Left ventricle myocardium inferior (tissue), 1 donor: Measurements from ENCODE around the gene PRKD2. TPM values are rescaled to one million over a fixed set of nuclear protein-coding genes. Genes with fewer than 3 reads are reported as not detected.
"Not testable (repeated sequence)": the region's sequence is repeated elsewhere in the genome, so short reads cannot be mapped to it uniquely, and the experiment has no call there.

Source experiments
- DNase-seq: peaks from one replicate; pipeline ENCODE4 v3.0.0-alpha.2; 2020
- H3K27ac ChIP-seq: fragments of 200-600 bp; replicated peaks from 2 replicates; pipeline ENCODE4 v1.8.0; 2021
- H3K27me3 ChIP-seq: fragments of 200-600 bp; 2 replicates; pipeline ENCODE4 v1.8.0; 2021; ENCODE audit warnings: low read depth
- H3K36me3 ChIP-seq: fragments of 200-600 bp; 2 replicates; pipeline ENCODE4 v1.8.0; 2021
- H3K4me1 ChIP-seq: fragments of 200-600 bp; 2 replicates; pipeline ENCODE4 v1.8.0; 2021
- H3K4me3 ChIP-seq: fragments of 200-600 bp; 2 replicates; pipeline ENCODE4 v1.8.0; 2021; ENCODE audit warnings: mild to moderate bottlenecking, moderate library complexity
- H3K9me3 ChIP-seq: fragments of 200-600 bp; replicated peaks from 2 replicates; pipeline ENCODE4 v1.8.0; 2021
- intact Hi-C: fragments of 100-400 bp; cut with micrococcal nuclease; formaldehyde crosslinking; loops from one replicate; pipeline ENCODE4 v1.11.0; 2022
- long read RNA-seq: library from polyadenylated mRNA; unstranded; transcript quantifications from one replicate; pipeline ENCODE4 v2.0.0, GENCODE V29; 2021
- total RNA-seq: library from RNA; stranded (reverse); fragmentation: NEBNext Ultra II Directional; extraction: Animal tissue kit (Norgen Biotek cat#: 25700); gene quantifications from one replicate; pipeline ENCODE4 v1.2.1, GENCODE V29; 2021
- TF ChIP-seq, protein P1 (sequence below): fragments of 200-600 bp; IDR thresholded peaks from 2 replicates; pipeline ENCODE4 v1.8.0; 2021; ENCODE audit warnings: antibody characterized with exemption, mild to moderate bottlenecking, borderline replicate concordance
- donor health status: DM: no; HTN: yes; CAD: no; lungs with severe emphysema.

Gene PRKD2
- 7.9 TPM for total RNA-seq
- long read RNA-seq, partial matches to known transcripts, result 4 of 12 reads
- long read RNA-seq, other reads (novel, unspliced or antisense), result 2 of 12 reads

DNA sequence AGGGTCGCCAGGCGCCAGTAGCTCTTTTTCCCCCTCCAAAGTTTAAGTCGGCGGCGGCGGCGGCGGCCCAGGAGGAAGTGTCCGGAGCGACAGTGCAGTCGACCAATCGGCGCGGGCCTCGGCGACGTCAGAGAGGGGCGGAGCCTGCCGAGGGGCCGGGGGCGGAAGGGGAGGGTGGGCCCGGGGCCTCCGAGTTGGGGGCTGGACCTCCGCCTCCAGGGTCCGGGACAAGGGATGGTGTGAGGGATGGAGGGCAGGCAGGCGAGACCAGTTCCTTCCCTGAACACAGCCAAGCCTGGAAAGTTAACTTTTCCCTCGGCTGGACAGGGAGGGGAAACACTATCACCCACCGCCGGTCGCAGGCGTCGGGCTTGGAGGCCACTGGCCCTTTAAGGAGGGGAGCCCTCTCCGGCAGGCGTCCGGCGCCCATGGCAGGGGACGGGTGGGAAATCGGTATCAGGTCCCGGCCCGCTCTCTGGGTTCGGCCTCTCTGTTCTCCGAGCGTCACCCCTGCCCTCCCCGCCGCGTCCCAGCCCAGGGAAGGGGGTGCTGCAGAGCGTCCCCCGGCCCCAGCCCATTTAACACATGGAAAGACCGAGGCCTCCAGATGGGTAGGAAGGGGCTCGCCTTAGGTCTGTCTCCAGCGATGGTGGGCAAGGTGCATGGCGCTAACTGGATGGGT, at the start of gene PRKD2:
Gene PRKD2 (minus strand): TSS at position 81 of the 682 bp plus-strand sequence. CDS start 744 bp downstream, outside the sequence.
- H3K4me3 ChIP-seq, result peak within 1 kb of the TSS; percentile 87
- DNase-seq, result peak; percentile 95
- no peaks in the 10 kb centered on the region for H3K27me3 ChIP-seq
- H3K36me3 ChIP-seq, result peaks cover 28% of the 10 kb centered on the region
- no peaks in the 10 kb centered on the region for H3K9me3 ChIP-seq
- H3K27ac ChIP-seq, result peak within 1 kb of the TSS; percentile 90
- TF ChIP-seq, protein P1, sequence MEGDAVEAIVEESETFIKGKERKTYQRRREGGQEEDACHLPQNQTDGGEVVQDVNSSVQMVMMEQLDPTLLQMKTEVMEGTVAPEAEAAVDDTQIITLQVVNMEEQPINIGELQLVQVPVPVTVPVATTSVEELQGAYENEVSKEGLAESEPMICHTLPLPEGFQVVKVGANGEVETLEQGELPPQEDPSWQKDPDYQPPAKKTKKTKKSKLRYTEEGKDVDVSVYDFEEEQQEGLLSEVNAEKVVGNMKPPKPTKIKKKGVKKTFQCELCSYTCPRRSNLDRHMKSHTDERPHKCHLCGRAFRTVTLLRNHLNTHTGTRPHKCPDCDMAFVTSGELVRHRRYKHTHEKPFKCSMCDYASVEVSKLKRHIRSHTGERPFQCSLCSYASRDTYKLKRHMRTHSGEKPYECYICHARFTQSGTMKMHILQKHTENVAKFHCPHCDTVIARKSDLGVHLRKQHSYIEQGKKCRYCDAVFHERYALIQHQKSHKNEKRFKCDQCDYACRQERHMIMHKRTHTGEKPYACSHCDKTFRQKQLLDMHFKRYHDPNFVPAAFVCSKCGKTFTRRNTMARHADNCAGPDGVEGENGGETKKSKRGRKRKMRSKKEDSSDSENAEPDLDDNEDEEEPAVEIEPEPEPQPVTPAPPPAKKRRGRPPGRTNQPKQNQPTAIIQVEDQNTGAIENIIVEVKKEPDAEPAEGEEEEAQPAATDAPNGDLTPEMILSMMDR, result no peak
- H3K4me1 ChIP-seq, result peaks cover 64% of the 10 kb centered on the region
- intact Hi-C loops, result no loop called here

DNA sequence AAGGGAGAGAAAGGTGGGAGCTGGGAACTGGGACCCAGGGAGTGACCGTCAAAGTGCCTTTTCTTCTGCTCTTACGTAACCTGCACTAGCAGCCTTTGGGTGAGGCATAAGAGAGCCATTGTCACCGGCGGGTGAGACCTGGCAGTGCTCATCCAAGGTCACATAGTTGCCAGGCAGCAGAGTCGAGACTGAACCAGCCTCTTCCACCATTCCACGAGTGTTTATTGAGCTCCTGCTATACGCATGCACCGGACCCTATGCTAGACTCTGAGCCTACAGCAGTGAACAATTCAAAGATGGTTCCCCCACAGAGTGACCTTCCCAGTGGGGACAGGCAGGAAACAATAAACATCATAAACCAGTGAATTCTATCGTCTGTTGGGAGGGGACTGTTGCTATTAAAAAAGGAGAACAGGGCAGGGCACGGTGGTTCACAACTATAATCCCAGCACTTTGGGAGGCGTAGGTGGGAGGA, 47.9 kb upstream of the PRKD2 start:
- TF ChIP-seq, protein P1, result no peak
- Histone ChIP-seq H3K9me3 (no peaks in the 10 kb centered on the region), H3K4me3 (no peak overlapping the region), H3K27ac (no peak overlapping the region), H3K36me3 (no peaks in the 10 kb centered on the region), H3K4me1 (peaks cover 18% of the 10 kb centered on the region), H3K27me3 (no peaks in the 10 kb centered on the region)
- DNase-seq, result no peak
- intact Hi-C loops, result no loop called here

DNA sequence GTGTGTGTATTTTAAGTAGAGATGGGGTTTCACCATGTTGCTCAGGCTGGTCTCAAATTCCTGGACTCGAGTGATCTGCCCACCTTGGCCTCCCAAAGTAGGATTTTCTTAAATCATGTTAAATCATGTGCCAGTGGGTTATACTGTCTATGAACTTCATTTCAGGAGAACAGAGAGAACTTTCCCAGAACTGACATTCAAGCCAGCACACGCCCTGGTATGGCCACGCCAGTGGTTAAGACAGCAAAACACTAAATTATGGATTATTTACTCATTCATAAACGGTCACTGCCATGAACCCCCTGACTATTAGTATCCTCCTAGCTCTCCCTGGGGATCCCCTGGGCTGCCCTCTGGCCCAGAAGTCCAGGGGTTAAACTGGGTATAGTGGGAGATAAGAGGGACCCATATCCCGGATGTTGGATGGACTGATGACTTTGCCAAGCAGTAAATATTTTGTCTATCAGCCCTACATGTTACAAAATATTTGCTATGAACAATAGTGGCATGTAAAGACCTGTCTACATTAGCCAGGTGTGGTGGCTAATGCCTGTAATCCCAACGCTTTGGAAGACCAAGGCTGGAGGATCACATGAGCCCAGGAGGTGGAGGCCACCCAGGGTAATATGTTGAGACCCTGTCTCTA, 45.5 kb upstream of the PRKD2 start:
- TF ChIP-seq, protein P1, result no peak
- H3K36me3 ChIP-seq, result no peaks in the 10 kb centered on the region
- no peak overlapping the region for H3K27ac ChIP-seq
- H3K4me1 ChIP-seq, result peaks cover 17% of the 10 kb centered on the region
- intact Hi-C loops, result no loop called here
- no peak for DNase-seq
- H3K9me3 ChIP-seq, result no peaks in the 10 kb centered on the region
- no peaks in the 10 kb centered on the region for H3K27me3 ChIP-seq
- no peak overlapping the region for H3K4me3 ChIP-seq

DNA sequence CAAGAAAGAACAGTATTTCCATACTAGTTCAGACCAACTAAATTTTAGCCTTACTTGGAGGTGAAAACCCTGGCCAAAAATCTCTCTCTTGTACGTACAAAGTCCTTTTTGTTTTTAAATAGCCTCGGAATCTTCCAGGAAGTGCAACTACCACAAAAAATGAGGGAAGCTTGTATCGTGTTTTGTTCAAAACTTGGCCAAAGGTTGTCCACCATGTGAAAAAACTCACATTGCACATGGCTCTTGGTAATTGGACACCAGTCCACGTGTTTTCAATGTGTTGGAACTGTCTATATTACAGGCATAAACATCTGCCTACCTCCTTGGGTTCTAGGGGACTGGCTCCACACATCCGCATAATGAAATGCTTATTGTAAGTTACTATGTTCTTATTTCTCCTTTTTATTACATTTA, 44.5 kb upstream of the PRKD2 start:
- H3K4me1 ChIP-seq, result peaks cover 18% of the 10 kb centered on the region

DNA sequence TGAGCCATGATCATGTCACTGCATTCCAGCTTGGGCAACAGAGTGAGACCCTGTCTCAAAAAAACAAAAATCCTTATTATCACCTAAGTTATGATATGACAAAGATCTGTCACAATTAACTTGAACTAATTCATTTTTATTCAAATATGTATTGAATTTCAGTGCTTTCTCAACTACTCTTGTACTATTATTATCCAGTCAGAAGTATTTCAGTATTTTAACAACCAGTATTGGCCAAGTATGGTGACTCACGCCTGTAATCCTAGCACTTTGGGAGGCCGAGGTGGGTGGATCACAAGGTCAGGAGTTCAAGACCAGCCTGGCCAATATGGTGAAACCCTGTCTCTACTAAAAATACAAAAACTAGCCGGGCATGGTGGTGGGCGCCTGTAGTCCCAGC, 44.0 kb upstream of the PRKD2 start:
- DNase-seq, H3K4me3 ChIP-seq, H3K27ac ChIP-seq, H3K27me3 ChIP-seq, intact Hi-C loops, H3K9me3 ChIP-seq: not testable (repeated sequence)
- peaks cover 18% of the 10 kb centered on the region for H3K4me1 ChIP-seq
- peaks cover 12% of the 10 kb centered on the region for H3K36me3 ChIP-seq

More for the DNA sequence above, 44.5 kb upstream of the PRKD2 start:
- Histone ChIP-seq H3K4me3 (no peak overlapping the region), H3K36me3 (peaks cover 7% of the 10 kb centered on the region), H3K27ac (no peak overlapping the region), H3K9me3 (no peaks in the 10 kb centered on the region), H3K27me3 (no peaks in the 10 kb centered on the region)
- intact Hi-C loops, result no loop called here
- DNase-seq, result no peak
- TF ChIP-seq, protein P1, result no peak

DNA sequence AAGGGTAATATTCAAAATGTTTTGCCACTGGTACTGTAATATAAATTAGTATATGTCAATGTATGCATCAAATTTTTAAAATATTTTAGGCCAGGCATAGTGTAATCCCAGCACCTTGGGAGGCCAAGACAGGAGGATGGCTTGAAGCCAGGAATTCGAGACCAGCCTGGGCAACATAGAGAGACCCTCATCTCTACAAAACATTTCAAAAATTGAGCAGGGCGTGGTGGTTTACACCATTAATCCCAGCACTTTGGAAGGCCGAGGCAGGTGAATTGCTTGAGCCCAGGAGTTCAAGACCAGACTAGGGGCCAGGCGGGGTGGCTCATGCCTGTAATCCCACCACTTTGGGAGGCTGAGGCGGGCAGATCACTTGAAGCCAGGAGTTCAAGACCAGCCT, 43.4 kb upstream of the PRKD2 start:
- no peak overlapping the region for H3K27ac ChIP-seq
- H3K9me3 ChIP-seq, result no peaks in the 10 kb centered on the region
- H3K36me3 ChIP-seq, result peaks cover 18% of the 10 kb centered on the region
- TF ChIP-seq, protein P1, result no peak
- intact Hi-C loops, result no loop called here
- H3K27me3 ChIP-seq, result no peaks in the 10 kb centered on the region
- no peak overlapping the region for H3K4me3 ChIP-seq
- DNase-seq, result no peak
- H3K4me1 ChIP-seq, result peaks cover 19% of the 10 kb centered on the region
